Fibroblast of villous mesenchyme (primary cell): ENCODE results near the gene SMOC1. TPM values are rescaled to one million over a fixed set of nuclear protein-coding genes. Genes with fewer than 3 reads are reported as not detected.

ENCODE experiments used
- DNase-seq: peaks from one replicate; pipeline ENCODE4 v3.0.0-alpha.2; 2010; ENCODE audit warnings: low read depth
- H3K4me3 ChIP-seq: 2 replicates; pipeline ENCODE4 v1.5.1; 2011; ENCODE audit warnings: low read depth, mild to moderate bottlenecking, low read length
- total RNA-seq: library from RNA; depleted of rRNA; stranded (reverse); fragments of >200 nt; gene quantifications from 2 replicates; pipeline ENCODE4 v1.2.3, GENCODE V29; 2012
- TF ChIP-seq, protein P1 (sequence below): IDR thresholded peaks from 2 replicates; pipeline ENCODE4 v1.5.1; 2012; ENCODE audit warnings: low read depth, mild to moderate bottlenecking, low read length; ENCODE audit not compliant: insufficient read depth

SMOC1 gene
- total RNA-seq, 1 donor, result not detected

DNA sequence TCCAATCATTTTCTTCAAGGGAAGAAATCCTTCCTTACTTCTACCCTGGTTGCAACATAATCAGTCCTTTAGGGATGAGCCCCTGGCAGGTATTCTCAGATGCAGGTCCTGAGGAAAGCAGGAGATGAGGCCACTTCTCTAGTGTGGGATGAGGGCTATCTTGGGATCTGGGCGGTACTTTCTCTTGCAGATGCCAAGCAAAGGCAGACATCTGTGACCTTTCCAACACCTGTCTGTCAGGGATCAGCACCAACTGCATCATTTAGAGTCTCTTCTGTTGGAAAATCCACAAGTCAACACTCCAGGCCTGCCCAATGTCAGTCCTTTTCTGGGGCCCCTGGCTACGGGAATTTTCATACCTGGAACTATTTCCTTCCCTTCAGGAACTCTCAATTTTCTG is 180.3 kb downstream of the SMOC1 start:
- TF ChIP-seq, protein P1, sequence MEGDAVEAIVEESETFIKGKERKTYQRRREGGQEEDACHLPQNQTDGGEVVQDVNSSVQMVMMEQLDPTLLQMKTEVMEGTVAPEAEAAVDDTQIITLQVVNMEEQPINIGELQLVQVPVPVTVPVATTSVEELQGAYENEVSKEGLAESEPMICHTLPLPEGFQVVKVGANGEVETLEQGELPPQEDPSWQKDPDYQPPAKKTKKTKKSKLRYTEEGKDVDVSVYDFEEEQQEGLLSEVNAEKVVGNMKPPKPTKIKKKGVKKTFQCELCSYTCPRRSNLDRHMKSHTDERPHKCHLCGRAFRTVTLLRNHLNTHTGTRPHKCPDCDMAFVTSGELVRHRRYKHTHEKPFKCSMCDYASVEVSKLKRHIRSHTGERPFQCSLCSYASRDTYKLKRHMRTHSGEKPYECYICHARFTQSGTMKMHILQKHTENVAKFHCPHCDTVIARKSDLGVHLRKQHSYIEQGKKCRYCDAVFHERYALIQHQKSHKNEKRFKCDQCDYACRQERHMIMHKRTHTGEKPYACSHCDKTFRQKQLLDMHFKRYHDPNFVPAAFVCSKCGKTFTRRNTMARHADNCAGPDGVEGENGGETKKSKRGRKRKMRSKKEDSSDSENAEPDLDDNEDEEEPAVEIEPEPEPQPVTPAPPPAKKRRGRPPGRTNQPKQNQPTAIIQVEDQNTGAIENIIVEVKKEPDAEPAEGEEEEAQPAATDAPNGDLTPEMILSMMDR, result no peak
- H3K4me3 ChIP-seq, result no peak overlapping the region
- no peak for DNase-seq

DNA sequence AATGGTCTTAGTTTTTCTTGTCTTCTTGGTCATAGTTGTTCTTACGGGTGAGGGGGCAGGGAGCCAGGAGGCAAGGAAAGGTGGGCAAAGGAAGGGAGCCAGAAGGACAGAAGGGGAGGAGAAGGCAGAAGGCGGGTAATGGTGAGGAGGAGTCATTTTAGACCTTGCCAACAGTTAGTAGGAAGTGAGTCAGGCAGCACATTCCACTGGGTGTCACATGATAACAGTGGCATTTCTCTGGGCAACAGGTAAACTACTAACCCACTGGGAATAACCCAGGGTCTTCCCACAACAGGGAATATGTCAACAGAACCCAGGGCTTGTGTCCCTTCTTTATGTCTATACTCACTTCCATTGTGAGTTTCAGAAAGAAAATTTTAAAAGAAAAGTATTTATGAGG is 181.9 kb downstream of the SMOC1 start:
- H3K4me3 ChIP-seq, result no peak overlapping the region
- no peak for DNase-seq
- TF ChIP-seq, protein P1, result no peak

DNA sequence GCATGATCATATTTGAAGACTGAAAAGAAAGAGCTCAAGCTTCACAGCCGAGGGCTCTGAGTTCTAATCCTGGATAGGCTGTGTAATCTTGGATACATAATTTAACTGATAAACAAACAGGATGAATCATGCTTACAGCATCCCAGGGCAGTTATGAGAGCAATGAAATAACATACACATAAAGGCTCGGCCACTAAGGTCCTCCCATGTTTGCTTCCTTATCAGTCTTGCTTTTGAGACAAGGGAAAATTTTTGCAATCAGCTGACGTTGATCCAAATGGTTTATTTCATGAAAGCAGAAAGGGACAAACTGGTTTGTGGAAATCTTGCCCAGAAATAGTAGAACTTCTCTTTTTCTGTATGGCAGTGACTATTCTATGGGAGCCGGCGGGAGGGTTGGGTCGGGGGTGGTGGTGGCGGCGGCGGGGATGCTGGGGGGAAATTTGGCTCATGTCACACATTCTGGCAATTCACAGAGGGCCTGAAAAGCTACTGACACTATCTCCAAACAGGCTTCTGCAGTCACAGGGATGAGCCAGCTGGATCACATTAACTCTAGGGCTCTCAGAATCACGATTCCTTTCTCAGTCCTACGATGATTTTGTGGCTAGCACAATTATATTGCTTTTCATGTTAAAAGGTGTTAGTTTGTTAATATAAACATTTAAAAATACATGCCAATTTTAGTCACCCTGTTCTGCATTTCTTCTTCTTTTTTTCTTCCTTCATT is 185.1 kb downstream of the SMOC1 start:
- TF ChIP-seq, protein P1, result no peak
- H3K4me3 ChIP-seq, result no peak overlapping the region
- no peak for DNase-seq

DNA sequence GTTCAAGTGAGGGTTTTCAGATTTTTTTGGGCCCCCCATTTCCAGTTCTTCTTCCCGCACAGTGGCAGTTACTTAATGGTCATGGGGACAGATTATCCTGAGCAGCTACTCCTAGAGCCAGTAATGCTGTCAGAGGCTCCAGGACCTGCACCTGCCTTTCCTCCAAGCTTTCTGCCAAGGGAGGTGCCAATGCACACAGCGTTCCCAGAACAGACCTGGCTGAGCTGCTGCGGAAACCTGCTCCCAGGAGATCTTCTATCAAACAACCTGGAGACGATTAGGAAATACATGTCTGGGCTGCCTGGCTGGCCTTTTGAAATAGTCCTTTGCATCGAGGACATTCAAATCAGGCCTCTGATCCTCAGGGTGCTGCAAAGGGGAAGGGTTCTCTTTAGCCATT is 188.6 kb downstream of the SMOC1 start:
- TF ChIP-seq, protein P1, result no peak
- no peak for DNase-seq
- no peak overlapping the region for H3K4me3 ChIP-seq

DNA sequence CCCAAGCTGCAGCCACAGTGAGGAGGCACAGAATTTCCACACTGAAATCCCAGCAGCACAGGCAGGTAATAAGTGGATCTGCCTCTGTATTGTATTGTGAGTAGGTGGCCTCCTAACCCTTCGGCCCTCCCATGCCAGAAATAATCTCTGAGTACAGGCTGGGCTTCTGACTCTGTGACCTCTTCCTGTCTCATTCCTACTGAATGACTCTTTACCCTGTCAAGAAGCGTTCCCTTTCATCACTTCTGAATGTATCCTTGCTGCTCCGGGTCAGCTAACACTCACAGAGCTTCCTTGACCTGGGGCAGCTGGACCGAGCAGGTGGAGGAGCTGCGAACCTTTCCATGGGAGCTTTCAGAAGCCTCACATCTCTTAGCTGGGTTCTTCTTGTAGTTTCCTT is 190.0 kb downstream of the SMOC1 start:
- H3K4me3 ChIP-seq, result no peak overlapping the region
- TF ChIP-seq, protein P1, result no peak
- DNase-seq, result no peak

DNA sequence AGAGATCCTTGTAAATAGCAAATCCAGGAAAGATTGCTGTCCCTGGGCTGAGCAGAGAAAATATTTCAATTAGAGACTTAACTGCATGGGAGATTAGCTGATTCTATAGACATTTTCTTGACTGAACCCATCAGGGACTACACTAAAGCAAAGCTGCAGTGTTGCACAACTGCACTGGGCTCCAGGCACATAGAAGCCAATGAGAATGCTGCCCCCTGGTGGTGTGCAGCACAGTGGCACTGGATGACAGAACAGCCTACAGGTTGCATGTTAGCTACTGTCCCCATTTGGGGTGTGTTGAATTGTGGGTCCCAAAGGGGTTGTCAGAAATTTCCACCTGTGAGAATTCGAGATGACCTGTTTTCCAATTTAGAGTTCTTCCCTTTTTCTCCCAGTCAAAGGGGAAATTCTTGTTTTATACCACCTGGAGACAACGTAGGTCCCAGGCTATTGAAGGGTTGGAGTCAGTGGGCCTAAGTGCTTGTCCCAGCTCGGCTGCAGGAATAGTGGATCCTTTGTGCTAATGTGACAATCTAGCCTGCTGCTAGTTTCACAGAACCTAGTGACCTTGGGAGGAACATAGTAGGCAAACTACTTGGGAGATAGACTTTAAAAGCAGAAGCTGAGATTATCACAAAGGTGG is 194.8 kb downstream of the SMOC1 start:
- H3K4me3 ChIP-seq, result no peak overlapping the region
- peak; percentile 38 for DNase-seq
- TF ChIP-seq, protein P1, result peak; percentile 67
